Midbrain (tissue), 1 donor: ENCODE data around the gene SERPINB10.

Experiments used
- DNase-seq: peaks from one replicate; lab custom pipeline; 2025; lab: John Stamatoyannopoulos, UW

Gene SERPINB10

DNA sequence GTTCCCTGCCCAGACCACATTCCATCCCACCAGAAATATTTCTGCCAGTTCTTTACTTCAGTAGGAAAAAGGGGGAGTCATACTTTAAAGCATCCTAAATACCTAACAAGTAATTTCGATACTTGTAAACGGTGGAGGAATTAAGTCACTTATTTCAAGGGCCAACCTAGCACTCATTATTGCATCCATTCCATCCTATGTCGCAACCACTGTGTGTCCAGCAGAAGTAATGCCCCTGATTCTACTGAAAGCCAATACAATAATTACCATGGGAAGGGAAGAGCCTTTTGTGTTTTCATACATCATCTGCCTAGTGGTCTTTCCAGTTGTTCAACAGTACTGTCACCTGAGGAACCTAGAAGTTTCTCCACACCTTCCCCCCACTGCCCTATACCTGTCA is 74.6 kb downstream of the SERPINB10 start:
- DNase-seq = no peak
